GM19463 (cell line): ENCODE results near the gene TTC34.

Experiments used
- ATAC-seq: cut with Tn5 transposase; IDR thresholded peaks from one replicate; pipeline ENCODE4 v1.9.1; 2021; ENCODE audit warnings: mild to moderate bottlenecking, moderate library complexity; ENCODE audit not compliant: unreplicated experiment

The TTC34 gene

GRCh38 chr1:2801535-2802291 lies at the start of gene TTC34:
TTC34 (minus strand) TSS chr1:2801693; CDS start chr1:2800827, 866 bp downstream.
- ATAC-seq: no peak

GRCh38 chr1:2850502-2850901 lies 49.0 kb upstream of the TTC34 start:
- ATAC-seq: no peak

- ATAC-seq: no peak
Observed at GRCh38 chr1:2848006-2848670, 46.6 kb upstream of the TTC34 start.

GRCh38 chr1:2847086-2847985 lies 45.8 kb upstream of the TTC34 start:
- no peak for ATAC-seq

GRCh38 chr1:2845869-2846268 lies 44.4 kb upstream of the TTC34 start:
- no peak for ATAC-seq

- ATAC-seq: no peak
Observed at GRCh38 chr1:2840036-2840809, 38.7 kb upstream of the TTC34 start.

GRCh38 chr1:2837823-2838222 lies 36.3 kb upstream of the TTC34 start:
- no peak for ATAC-seq

- no peak for ATAC-seq
Observed at GRCh38 chr1:2837316-2837715, 35.8 kb upstream of the TTC34 start.

GRCh38 chr1:2836333-2836970 lies 35.0 kb upstream of the TTC34 start:
- no peak for ATAC-seq

GRCh38 chr1:2835650-2836159 lies 34.2 kb upstream of the TTC34 start:
- no peak for ATAC-seq

- ATAC-seq: no peak
Observed at GRCh38 chr1:2834741-2835564, 33.5 kb upstream of the TTC34 start.

- ATAC-seq: no peak
Observed at GRCh38 chr1:2834146-2834475, 32.6 kb upstream of the TTC34 start.

GRCh38 chr1:2833454-2834145 lies 32.1 kb upstream of the TTC34 start:
- no peak for ATAC-seq

GRCh38 chr1:2832506-2833453 lies 31.3 kb upstream of the TTC34 start:
- no peak for ATAC-seq

GRCh38 chr1:2831596-2832212 lies 30.2 kb upstream of the TTC34 start:
- no peak for ATAC-seq

GRCh38 chr1:2830761-2831425 lies 29.4 kb upstream of the TTC34 start:
- no peak for ATAC-seq
